ENCODE data around the gene SYNGR1.
"Not testable (repeated sequence)": the region's sequence is repeated elsewhere in the genome, so short reads cannot be mapped to it uniquely, and the experiment has no call there.

Gene SYNGR1

DNA sequence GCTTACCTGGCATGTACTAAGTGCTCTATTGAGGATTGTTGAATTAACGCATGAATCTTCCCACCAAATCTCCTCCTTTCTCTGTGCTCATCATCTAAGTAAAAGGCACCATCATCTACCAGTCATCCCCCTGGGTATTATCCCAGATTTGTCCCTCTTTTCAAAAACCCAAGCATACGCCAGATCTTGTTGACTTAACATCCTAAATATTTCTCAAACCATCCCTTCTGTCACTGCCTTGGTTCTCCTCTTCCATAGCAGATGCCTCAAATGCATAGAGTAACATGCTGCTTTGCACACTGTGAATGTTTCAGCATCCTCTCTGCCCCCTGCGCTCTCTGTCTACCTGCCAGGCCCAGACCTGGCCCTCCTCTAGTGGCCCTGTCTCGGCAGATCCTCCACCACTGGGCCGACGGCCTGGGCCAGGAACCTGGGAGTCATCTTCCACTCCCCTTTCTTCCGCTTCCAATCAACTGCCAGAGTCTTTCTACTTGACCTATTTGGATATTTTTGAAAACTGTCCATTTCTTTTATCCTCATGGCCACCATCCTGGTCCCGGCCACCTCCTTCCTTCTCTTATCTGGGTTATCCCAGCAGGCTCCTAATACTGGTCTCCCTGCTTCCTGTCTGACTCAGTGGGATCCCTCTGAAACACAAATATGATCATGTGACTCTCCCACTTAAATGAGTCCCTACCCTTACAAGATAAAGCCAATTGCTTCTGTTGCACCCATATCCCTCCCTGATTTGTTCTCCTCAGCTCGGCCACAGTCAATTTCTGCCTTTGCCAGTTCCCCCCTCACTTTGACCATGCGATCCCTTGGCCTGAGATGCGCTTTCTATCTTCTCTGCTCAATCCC, 46.4 kb downstream of the SYNGR1 start:
- in situ Hi-C loops (cut with MboI; ENCODE audit: low sequenced_read_pairs) = no loop called here

DNA sequence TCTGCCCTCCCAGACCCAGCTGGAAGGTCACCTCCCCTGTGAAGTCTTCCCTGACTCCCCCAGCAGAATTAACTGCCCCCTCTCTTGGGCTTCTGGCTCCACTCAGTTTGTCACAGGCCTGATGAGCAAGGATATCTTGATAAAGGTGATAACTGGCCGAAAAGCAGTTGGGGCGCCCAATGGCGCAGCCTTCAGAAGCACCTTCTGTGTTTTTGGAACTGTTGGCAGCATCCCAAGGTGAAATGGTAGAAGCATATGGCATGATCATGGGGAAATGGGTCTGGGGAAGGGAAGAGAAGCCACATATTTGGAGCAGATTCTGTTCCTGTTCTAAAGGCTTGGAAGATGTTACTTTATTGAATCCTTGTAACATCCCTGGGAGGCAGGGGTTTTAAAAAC, 47.0 kb downstream of the SYNGR1 start:
- in situ Hi-C loops (cut with MboI; ENCODE audit: low sequenced_read_pairs) = no loop called here

DNA sequence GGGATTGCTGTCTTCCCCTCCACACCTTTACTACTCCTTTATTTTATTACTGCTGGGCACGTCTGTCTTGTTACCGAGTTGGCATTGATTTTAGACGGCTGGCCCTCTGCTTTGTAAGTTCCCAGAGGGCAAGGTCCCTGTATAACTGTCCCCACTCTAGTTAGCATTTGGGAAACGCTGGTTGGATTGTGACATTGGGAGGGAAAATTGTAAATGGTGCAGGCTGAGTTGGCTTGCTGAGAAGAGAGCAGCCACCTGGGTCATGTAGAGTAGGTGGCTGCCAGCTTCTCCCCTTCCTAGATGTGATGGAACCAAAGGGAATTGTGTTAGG, 51.5 kb downstream of the SYNGR1 start:
- in situ Hi-C loops (cut with MboI; ENCODE audit: low sequenced_read_pairs) = no loop called here

DNA sequence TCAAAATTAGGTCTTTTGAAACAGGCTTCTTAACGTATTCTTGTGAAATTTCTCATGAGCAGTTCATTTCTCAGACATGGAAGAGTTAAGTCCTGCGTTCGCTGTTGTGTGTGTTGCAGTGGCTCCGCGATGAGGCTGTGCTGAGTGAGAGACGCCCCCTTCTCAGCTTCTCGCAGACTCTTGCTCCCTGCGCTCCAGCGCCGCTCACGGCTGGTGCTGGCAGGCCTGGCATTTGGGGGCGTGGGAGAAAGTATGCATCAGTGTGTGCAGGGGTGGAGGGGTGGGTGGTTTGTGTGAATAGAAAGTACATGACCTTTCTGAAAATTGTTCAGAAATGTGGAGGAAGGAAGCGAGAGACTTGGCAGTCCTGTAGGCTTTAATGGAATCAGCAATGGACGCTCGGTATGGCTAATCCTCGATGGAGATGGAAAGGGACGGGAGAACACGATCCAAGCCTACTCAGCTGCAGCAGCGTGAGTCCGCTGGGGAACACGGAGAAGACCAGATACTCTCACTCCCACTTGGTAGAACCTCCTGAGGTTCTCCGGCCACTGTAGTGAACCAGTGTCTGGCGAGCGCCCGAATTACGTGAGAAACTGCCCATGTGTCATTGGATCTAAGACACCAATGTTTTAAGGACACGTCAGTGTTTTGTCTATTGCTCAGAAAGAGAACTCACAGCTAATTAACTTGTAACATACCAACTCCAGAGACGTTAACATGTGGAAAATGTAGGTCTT, 55.7 kb downstream of the SYNGR1 start:
- in situ Hi-C loops (cut with MboI; ENCODE audit: low sequenced_read_pairs) = no loop called here

DNA sequence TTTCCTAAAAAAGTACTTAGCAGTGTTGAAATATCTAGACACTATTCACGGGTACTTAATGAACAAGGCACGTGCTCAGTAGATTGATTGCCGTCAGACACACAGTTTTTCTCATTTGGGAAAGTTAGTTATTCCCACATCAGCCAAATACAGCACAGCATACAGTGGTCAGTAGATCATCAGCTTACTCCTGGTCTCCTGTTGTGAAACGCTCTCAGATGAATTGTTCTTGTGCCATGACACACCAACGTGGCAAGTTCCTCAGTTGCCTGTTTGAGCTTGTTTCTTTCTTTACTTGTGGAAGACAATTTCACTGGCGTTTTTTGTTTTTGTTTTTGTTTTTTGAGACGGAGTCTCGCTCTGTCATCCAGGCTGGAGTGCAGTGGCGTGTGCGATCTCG, 58.4 kb downstream of the SYNGR1 start:
- in situ Hi-C loops (cut with MboI; ENCODE audit: low sequenced_read_pairs) = no loop called here

DNA sequence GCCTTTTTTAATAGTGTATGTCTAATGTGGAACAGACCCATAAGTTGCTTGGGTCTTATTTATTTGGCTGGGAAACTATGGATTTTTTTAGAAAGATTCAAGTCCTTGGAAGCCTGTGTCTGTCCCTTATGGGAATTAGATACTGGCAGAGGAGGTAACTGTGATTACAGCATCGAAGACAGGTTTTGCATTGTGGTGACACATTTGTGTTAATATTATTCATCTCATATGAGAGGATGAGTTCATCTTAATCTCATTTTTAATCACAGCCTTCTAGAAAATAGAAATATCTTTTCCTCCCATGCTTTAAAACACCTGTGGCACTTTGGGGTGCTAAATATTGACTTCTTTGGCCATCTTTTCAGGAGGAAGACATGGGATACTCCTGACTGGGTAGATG, 59.0 kb downstream of the SYNGR1 start:
- in situ Hi-C loops (cut with MboI; ENCODE audit: low sequenced_read_pairs) = no loop called here

DNA sequence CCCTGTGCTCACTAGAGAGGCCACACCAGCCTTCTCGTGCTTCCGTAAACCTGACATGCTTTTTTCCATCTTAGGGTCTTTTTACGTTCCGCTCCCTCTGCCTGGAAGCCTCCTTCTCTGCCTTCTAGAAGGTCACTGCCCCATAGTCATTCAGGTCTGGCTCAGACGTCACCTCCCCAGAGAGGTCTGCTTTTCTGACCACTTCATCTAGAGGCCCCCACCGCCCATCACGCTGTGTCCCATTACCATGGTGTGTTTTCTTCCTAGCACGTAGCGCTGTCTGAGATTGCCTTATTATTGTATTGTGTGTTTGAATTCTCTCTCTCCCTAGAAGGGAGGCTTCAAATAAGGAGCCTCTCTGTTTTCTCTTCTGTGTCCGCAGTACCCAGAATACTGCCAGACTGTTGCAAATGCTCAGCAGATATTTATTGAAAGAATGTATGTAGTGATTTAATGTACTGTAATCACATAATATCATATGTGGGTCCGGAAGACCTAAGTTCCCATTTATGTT, 59.8 kb downstream of the SYNGR1 start:
- in situ Hi-C loops (cut with MboI; ENCODE audit: low sequenced_read_pairs) = no loop called here

DNA sequence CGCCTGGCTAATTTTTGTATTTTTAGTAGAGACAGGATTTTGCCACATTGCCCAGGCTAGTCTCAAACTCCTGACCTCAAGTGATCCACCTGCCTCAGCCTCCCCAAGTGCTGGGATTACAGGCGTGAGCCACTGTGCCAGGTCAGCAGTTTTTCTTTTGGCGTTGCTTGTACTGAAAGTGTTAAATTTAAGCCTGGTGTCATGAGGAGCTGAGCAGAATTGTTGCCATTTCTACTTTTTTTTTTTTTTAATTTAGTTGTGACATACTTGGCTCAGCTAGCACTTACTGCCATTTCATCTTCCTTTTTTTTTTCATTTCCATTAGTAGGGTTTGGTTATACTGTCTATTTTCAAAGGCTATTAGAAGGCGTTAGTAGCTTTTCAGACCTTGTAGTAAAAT, 60.5 kb downstream of the SYNGR1 start:
- in situ Hi-C loops (cut with MboI; ENCODE audit: low sequenced_read_pairs) = no loop called here

DNA sequence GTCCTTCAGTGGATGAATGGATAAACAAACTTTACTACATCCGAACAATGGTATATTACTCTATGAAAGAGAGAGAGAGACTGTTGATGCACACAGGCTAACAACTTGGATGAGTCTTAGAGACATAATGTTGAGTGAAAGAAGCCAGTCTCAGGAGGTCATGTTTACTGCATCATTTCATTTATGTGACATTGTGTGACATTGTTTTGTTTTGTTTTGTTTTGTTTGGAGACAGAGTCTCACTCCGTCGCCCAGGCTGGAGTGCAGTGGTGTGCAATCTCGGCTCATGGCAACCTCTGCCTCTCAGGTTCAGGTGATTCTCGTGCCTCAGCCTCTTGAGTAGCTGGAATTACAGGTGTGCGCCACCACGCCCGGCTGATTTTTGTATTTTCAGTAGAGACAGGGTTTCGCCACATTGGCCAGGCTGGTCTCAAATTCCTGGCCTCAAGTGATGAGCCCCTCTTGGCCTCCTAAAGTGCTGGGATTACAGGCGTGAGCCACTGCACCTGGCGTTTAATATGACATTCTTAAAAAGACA, 62.1 kb downstream of the SYNGR1 start:
- in situ Hi-C loops (cut with MboI; ENCODE audit: low sequenced_read_pairs) = not testable (repeated sequence)

DNA sequence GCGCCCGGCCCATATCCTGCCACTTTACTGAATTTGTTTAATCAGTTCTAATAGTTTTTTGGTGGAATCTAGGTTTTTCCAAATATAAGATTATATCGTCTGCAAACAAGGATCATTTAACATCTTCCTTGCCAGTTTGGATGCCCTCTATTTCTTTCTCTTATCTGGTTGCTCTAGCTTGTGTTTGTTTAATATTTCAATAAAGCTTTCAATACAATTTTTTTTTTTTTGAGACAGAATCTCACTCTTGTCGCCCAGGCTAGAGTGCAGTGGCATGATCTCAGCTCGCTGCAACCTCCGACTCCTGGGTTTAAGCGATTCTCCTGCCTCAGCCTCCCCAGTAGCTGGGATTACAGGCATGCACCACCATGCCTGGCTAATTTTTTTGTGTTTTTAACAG, 63.4 kb downstream of the SYNGR1 start:
- in situ Hi-C loops (cut with MboI; ENCODE audit: low sequenced_read_pairs) = not testable (repeated sequence)

DNA sequence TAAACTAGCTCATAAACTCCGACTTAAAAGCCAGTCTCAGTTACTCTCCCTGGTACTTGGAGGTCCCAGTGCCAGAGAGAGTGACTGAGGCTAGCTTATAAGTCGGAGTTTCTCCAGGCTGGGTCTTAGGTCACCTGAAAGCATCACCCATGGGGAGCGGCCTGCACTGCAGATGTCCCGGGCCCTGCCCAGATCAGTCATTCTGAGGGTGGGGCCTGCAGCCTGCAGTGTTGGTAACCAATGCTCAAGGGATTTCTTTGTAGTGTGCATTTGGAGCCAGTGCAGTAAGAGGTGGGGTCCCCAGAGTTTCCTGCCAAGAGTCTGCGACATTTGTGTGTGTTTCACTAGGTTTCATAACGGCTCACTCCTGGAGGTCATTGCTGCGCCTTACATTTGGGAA, 64.6 kb downstream of the SYNGR1 start:
- in situ Hi-C loops (cut with MboI; ENCODE audit: low sequenced_read_pairs) = no loop called here

DNA sequence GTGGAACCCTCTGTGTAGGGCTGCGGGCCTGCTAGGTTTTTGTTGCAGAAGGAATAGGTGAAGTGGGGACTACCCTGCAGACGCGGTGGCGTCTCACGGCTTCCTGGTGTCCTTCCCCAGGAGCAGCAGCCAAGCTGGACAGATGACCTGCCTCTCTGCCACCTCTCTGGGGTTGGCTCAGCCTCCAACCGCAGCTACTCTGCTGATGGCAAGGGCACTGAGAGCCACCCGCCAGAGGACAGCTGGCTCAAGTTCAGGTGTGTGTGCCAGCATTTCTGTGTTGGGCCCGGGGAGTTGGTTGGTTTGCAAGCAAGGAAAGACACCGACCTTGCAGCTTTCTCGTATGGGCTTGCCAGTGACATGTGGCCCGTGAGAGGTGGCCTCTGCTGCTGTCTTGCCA, 65.1 kb downstream of the SYNGR1 start:
- in situ Hi-C loops (cut with MboI; ENCODE audit: low sequenced_read_pairs) = no loop called here

DNA sequence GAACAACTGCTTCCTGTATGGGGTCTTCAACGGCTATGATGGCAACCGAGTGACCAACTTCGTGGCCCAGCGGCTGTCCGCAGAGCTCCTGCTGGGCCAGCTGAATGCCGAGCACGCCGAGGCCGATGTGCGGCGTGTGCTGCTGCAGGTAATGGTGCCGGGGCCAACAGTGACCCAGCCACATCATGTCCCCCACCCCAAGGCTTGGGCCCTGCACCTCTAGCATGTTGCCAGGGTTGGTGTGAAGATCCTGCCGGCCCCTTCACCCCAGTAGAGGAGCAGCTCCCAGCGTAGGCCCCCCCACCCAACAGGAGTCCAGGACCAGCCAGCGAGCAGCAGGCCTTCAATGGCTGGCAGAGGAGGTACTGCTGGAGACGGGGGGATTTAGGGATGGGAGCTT, 65.7 kb downstream of the SYNGR1 start:
- in situ Hi-C loops (cut with MboI; ENCODE audit: low sequenced_read_pairs) = no loop called here

DNA sequence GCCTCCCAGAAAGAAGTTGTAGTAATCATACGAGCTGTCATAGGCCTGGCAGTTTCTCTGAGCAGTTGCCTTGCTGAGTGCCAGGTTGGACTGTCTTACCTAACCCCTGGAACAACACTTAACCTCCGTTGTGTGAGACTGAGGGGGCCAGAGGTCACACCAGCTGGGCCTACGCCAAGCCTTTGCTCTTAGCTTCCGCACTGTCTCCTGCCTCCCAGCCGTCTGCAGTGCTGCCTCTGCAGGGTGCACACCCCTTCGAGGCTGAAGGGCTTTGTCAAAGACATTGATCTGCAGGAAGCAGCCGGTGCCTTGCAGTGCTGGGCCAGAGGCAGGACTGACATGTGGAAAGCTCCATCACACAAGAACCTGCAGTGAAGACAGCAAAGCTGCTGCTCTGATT, 66.5 kb downstream of the SYNGR1 start:
- in situ Hi-C loops (cut with MboI; ENCODE audit: low sequenced_read_pairs) = no loop called here

DNA sequence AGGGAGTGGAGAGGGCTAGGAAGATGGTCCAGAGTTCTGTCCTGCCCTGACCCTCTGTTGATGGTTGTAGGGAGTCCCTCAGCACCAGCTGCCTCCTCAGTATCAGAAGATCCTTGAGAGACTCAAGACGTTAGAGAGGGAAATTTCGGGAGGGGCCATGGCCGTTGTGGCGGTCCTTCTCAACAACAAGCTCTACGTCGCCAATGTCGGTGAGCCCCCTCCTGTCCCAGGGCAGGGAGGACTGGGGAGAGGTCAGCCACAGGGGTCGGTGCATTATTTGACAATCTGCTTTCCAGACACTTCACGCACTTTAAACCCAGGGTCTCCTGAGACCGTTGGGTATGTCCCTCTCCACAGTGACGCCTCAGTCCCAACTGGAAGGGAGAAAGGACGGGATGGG, 67.8 kb downstream of the SYNGR1 start:
- in situ Hi-C loops (cut with MboI; ENCODE audit: low sequenced_read_pairs) = no loop called here

DNA sequence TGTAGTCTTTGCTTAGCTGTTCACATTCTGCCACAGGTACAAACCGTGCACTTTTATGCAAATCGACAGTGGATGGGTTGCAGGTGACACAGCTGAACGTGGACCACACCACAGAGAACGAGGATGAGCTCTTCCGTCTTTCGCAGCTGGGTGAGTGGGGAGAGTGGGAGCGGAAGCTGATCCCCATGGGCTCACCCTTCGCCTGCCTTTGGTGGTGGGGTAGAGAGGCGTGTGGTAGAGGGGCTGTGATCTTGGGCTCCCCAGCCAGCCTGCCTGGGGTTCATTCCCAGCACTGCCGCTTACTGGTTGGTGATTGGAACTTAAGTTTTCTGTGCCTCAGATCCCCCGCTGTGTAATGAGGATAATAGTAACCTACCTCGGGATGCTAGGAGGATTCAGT, 68.9 kb downstream of the SYNGR1 start:
- in situ Hi-C loops (cut with MboI; ENCODE audit: low sequenced_read_pairs) = no loop called here

DNA sequence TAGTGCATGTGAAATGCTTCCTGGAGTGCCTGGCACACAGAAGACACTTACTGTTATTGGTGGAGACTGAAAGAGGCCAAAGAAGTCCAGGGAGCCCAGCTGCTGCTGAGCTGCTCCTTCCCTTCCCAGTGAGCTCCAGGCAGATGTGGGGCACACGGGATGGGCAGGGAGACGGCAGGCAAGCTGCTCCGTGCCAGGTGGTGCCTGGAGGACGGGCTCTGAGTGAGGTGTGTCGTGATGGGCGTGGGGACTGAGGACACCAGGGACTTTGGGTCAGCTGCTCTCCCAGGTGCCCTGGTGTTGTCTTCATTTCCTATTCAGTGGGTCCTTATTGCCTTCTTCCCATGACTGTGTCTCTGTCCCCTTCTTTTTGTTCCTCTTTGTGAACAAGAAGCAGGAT, 69.3 kb downstream of the SYNGR1 start:
- in situ Hi-C loops (cut with MboI; ENCODE audit: low sequenced_read_pairs) = no loop called here

DNA sequence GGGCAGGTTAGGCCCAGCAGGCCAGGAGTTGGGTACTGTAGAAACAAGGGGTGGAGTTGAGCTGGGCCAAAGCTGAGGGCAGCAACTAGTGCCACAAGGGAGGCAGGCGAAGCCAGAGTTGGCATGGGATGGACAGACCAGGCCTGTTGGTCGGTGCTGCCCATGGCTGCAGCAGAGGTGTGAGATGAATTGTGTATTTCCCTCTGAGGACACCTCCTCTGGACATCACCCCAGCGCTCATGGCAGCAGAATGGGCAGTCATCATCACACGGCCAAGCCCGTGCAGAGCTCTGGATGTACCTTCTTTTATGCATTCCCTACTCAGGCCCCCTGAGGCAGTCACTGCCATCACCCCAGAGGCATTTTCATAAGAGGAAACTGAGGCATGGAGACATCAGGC, 70.1 kb downstream of the SYNGR1 start:
- in situ Hi-C loops (cut with MboI; ENCODE audit: low sequenced_read_pairs) = no loop called here

DNA sequence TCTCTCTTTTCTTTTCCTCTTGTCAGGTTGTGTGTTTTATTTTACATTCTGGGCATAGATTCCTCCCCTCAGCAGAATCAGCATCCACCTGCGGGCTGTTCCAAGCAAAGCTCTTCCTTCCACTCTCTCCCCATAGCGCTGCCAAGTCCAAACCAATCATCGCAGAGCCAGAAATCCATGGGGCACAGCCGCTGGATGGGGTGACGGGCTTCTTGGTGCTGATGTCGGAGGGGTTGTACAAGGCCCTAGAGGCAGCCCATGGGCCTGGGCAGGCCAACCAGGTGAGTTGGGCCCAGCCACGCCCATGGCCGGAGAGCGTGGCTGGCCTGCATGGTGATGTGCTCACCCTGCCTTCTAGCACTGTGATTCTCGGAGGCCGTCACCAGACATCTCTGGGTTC, 71.9 kb downstream of the SYNGR1 start:
- in situ Hi-C loops (cut with MboI; ENCODE audit: low sequenced_read_pairs) = no loop called here

DNA sequence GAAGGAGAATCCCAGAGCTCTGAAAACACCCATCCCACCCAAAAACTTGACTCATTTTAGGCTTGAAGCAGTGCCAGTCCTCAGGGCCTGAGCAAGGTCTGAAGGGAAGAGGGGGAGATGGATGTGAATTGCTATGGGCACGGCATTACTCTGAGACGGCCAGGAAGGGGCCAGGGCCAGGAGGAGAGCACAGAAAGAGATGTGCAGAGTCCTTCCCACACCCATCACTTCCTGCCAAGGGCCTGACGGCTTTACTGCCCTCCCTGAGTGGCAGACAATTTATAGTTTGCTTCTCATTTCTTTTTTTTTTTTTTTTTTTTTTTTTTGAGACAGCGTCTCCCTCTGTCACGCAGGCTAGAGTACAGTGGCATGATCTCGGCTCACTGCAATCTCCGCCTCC, 72.3 kb downstream of the SYNGR1 start:
- in situ Hi-C loops (cut with MboI; ENCODE audit: low sequenced_read_pairs) = no loop called here

DNA sequence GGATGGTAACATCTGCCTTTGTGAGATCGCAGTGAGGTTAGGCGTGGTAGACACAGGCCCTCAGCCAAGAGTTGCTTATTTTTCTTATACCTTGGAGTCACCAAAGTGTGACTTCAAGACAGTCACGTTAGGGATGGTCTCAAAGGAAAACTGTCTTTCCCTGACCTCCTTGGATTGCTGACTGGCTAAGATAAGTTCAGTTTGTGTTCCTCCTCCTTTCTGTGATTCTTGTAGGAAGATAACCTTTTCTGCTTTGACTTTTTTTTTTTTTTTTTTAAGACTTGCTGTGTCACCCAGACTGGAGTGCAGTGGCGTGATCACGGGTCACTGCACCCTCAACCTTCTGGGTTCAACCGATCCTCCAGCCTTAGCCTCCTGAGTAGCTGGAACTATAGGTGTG, 72.9 kb downstream of the SYNGR1 start:
- in situ Hi-C loops (cut with MboI; ENCODE audit: low sequenced_read_pairs) = no loop called here

DNA sequence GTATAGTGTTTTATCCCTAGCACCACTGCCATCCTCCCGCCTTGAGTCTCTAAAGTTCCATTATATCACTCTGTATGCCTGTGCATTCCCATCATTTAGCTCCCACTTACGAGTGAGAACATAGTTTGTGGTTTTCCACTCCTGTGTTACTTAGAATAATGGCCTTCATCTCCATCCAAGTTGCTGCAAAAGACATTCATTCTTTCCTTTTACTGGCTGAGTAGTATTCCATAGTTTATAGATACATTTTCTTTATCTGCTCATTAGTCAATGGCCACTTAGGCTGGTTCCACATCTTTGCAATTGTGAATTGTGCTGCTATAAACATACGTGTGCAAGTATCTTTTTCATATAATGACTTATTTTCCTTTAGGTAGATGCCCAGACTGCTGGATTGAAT, 74.2 kb downstream of the SYNGR1 start:
- in situ Hi-C loops (cut with MboI; ENCODE audit: low sequenced_read_pairs) = no loop called here
